GM21360 (cell line): ENCODE data around the gene EFCAB6.

Experiments
- ATAC-seq: cut with Tn5 transposase; IDR thresholded peaks from one replicate; pipeline ENCODE4 v1.9.1; 2021; ENCODE audit warnings: mild to moderate bottlenecking, moderate library complexity; ENCODE audit not compliant: unreplicated experiment

Gene EFCAB6

GRCh38 chr22:43830931-43831560 lies 18.9 kb upstream of the EFCAB6 start:
- no peak for ATAC-seq

GRCh38 chr22:43829904-43830851 lies 18.1 kb upstream of the EFCAB6 start:
- ATAC-seq: no peak

- no peak for ATAC-seq
These were observed 17.1 kb upstream of the EFCAB6 start for GRCh38 chr22:43828998-43829782.

- ATAC-seq: no peak
These were observed 16.6 kb upstream of the EFCAB6 start for GRCh38 chr22:43828725-43828997.

- no peak for ATAC-seq
These were observed 16.0 kb upstream of the EFCAB6 start for GRCh38 chr22:43827926-43828724.

- ATAC-seq: no peak
These were observed 15.1 kb upstream of the EFCAB6 start for GRCh38 chr22:43827003-43827735.

GRCh38 chr22:43826142-43827002 lies 14.3 kb upstream of the EFCAB6 start:
- ATAC-seq: no peak

GRCh38 chr22:43825651-43826050 lies 13.5 kb upstream of the EFCAB6 start:
- no peak for ATAC-seq

GRCh38 chr22:43824724-43825420 lies 12.8 kb upstream of the EFCAB6 start:
- no peak for ATAC-seq

GRCh38 chr22:43823911-43824665 lies 12.0 kb upstream of the EFCAB6 start:
- no peak for ATAC-seq

GRCh38 chr22:43823353-43823908 lies 11.3 kb upstream of the EFCAB6 start:
- no peak for ATAC-seq

- ATAC-seq: no peak
These were observed 9.7 kb upstream of the EFCAB6 start for GRCh38 chr22:43821606-43822425.

GRCh38 chr22:43820651-43821305 lies 8.7 kb upstream of the EFCAB6 start:
- no peak for ATAC-seq

GRCh38 chr22:43819931-43820640 lies 8.0 kb upstream of the EFCAB6 start:
- no peak for ATAC-seq

- no peak for ATAC-seq
These were observed 7.4 kb upstream of the EFCAB6 start for GRCh38 chr22:43819421-43819921.
